ENCODE measurements around the gene SMARCA4.

SMARCA4 gene

GRCh38 chr19:11106477-11106876, 145.6 kb downstream of the SMARCA4 start:
- DNase-seq, result no peak

- DNase-seq, result no peak
Observed at GRCh38 chr19:11108746-11109145, 147.9 kb downstream of the SMARCA4 start.

GRCh38 chr19:11111117-11111770, 150.4 kb downstream of the SMARCA4 start:
- DNase-seq, result no peak

- no peak for DNase-seq
Observed at GRCh38 chr19:11111771-11112144, 150.9 kb downstream of the SMARCA4 start.

Measured in SW 1271 (cell line).